8988T (cell line): ENCODE data around the gene KLHL11.
"Not testable (repeated sequence)": the region's sequence is repeated elsewhere in the genome, so short reads cannot be mapped to it uniquely, and the experiment has no call there.

Experiments used
- DNase-seq: peaks from one replicate; pipeline ENCODE4 v3.0.0; 2011

The KLHL11 gene

GRCh38 chr17:41882756-41883155 is 17.5 kb upstream of the KLHL11 start:
- no peak for DNase-seq

GRCh38 chr17:41880130-41880529 is 14.9 kb upstream of the KLHL11 start:
- no peak for DNase-seq

DNA sequence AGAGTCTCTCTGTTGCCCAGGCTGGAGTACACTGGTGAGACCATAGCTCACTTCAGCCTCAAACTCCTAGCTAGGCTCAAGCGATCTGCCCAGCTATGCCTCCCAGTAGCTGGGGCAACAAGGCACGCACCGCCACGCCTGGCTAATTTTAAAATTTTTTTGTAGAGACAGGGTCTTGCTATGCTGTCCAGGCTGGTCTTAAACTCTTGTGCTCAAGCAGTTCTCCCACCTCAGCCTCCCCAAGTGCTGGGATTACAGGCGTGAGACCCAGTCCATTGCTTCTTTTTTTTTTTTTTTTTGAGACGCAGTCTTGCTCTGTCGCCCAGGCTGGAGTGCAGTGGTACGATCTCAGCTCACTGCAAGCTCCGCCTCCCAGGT is 9.1 kb upstream of the KLHL11 start:
- DNase-seq, result not testable (repeated sequence)

GRCh38 chr17:41873559-41874292 is 8.5 kb upstream of the KLHL11 start:
- DNase-seq, result no peak

DNA sequence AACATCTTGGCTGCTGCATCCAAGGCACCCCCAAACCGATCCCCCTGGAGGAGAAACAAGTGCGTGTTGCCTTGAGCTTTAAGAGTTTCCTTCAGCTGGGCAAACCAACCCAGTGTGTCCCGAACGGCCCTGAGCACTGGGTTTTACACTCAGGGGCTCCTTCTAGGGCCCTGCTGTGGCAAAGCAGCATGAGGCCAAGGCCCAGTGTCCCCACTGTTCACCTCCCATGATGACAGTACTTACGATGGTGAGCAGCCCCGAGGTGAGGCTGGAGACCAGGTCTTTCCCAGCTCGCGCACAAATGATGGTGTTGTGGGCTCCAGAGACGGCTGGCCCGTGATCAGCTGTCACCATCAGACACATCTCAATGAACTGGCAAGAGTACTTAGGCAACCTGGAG is 6.6 kb upstream of the KLHL11 start:
- DNase-seq, result no peak

DNA sequence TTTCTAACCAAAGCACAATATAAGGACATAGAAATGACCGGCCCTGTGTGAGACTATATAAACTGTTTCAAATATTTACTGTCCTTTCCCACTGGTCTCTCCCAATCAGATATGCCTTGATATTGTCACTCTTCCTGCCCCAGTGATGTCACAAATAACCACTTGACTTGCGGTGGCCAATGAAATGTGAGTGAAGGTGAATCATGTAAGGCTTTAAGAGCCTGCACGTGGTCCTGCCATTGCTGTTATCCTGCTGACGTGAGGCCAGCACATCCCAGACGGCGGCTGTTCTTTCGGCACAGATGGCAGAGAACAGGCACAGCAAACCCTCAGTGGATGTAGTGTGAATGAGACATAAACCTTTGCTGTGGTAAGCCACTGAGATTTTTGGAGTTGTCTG is 5.4 kb upstream of the KLHL11 start:
- DNase-seq, result no peak

GRCh38 chr17:41870097-41870496 is 4.9 kb upstream of the KLHL11 start:
- DNase-seq, result no peak

GRCh38 chr17:41869426-41869825 is 4.2 kb upstream of the KLHL11 start:
- no peak for DNase-seq

DNA sequence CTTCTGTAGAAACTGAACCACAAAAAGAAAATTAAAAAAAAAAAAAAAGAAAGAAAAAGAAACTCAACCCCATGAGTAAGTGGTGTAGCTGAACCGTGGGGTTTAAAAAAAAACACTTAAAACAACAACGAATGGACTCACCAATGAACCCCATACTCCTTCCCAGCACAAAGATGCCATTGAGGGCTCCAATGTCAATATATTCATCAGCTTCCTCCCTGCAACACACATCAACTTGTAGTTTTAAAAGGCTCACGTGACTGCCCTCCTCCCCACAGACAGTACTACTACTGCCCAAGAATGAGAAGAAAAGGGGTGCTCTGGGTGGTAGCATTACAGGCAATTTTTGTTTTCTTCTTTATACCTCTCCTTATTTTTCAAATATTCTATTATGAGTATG is 3.3 kb upstream of the KLHL11 start:
- no peak for DNase-seq

GRCh38 chr17:41865596-41865893 is 322 bp upstream of the KLHL11 start:
- no peak for DNase-seq

GRCh38 chr17:41864498-41864835 is 756 bp downstream of the KLHL11 start:
- DNase-seq, result no peak

DNA sequence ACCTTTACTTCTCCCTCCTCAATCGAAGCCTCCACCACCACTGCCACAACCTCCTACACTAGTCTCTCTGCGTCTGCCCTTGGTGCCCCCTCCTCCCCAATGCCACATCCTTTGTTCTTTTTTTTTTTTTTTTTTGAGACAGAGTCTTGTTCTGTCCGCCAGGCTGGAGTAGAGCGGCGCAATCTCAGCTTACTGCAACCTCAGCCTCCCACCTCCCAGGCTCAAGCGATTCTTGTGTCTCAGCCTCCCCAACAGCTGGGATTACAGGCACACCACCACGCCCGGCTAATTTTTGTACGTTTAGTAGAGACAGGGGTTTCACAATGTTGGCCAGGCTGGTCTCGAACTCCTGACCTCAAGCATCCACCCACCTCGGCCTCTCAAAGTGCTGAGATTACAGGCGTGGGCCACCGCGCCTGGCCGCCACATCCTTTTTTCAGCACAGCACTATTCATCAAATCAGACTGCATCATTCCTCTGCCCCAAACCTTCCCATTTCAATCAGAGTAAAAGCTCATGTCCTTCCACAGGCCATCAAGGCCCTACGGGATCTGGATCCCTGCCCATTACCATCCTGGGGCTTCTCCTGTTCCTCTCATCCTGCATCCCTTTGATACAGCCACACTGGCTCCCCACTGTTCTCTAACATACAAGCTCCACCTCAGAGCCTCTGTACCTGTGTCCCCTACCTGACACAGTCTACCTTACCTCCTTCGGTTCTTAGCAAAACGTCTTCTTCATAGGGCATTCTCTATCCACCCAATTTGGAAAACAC is 2.0 kb downstream of the KLHL11 start:
- DNase-seq, result no peak

DNA sequence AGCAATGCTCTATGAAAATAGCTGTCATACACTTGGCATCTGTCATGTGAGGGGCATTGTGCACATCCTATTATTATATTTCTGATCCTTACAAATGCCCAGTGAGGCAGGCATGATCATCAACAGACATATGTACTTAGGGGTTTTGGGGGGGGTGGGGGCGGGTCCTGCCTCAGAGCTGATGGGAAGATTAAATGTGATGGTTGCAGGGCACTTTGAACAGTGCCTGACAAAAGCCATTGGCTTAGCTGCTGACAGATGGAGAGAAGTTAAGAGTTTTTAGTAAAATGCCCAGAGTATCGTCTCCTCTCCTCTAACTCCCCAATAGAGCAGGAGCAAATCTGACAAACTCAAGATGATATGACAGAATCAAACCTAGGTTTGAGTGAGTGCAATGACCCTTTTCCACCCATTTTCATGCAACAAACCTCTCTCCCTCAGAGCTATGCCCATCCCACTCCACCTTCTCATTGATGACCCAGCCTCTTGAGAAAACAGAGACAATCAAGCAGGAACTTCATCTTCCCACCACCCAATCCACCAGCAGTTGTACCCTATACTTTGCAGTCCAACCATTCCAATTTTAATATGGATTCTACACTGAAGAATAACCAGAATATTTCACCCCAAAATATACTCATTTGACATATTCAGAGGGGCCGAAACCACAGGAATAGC is 4.8 kb downstream of the KLHL11 start:
- DNase-seq, result no peak

GRCh38 chr17:41851382-41851781 is 13.8 kb downstream of the KLHL11 start:
- not testable (repeated sequence) for DNase-seq

- no peak for DNase-seq
These were observed 15.8 kb downstream of the KLHL11 start for GRCh38 chr17:41849251-41849990.

- no peak for DNase-seq
These were observed 16.4 kb downstream of the KLHL11 start for GRCh38 chr17:41848788-41849187.

GRCh38 chr17:41844971-41845370 is 20.3 kb downstream of the KLHL11 start:
- DNase-seq, result no peak

DNA sequence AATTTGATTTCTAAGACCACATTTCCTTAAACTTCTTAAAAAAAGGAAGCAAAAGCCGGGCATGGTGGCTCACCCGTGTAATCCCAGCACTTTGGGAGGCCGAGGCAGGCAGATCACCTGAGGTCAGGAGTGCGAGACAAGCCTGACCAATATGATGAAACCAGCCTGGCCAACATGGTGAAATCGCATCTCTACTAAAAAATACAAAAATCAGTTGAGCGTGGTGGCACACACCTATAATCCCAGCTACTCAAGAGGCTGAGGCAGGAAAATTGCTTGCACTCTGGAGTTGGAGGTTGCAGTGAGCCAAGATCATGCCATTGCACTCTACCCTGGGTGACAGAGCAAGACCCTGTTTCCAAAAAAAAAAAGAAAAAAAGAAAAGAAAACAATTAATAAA is 24.4 kb downstream of the KLHL11 start:
- DNase-seq, result not testable (repeated sequence)

DNA sequence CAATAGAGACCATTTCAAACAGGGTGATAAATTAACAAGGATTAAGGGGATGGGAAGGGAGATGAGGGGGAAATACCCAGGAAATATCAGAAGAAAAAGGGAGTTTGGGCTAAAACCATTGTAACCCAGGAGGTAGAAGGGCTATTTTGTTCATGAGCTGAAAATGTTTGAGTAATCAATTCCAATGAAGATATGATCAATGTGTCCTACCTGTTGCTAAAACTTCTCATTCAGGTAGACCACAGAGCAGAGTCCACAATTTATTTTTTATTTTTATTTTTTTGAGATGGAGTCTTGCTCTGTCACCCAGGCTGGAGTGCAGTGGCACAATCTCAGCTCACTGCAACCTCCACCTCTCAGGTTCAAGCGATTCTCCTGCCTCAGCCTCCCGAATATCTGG is 25.8 kb downstream of the KLHL11 start:
- not testable (repeated sequence) for DNase-seq

DNA sequence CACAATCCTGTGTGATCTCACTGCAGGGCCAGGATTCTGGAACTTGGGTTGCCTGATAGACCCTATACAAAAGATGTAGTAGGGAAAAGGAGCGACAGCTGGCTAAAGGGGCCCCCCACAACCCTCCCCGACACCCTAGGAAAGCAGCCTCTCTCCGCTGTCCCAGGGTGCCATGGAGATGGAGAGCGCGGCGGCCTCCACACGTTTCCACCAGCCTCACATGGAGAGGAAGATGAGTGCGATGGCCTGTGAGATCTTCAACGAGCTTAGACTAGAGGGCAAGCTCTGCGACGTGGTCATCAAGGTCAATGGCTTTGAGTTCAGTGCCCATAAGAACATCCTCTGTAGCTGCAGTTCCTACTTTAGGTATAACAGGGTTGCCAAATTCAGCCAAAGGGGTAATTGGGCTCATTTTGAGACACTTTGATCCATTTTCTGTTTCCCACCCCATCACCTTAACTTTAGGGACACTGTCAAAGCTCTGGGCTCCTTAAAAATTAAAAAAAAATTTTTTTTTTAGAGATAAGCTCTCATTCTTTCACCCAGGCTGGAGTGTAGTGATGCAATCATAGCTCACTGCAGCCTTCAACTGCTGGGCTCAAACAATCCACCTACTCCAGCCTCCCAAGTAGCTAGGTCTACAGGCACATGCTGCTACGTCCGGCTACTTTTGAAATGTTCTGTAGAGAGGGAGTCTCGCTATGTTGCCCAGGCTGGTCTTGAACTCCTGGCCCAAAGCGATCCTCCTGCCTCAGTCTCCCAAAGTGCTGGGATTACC is 27.3 kb downstream of the KLHL11 start, which contains the start of gene KLHL10:
Gene KLHL10, plus strand, starts transcription at position 65 of the 778 bp plus-strand sequence. Its CDS starts 108 bp downstream, at position 173.
- no peak for DNase-seq

DNA sequence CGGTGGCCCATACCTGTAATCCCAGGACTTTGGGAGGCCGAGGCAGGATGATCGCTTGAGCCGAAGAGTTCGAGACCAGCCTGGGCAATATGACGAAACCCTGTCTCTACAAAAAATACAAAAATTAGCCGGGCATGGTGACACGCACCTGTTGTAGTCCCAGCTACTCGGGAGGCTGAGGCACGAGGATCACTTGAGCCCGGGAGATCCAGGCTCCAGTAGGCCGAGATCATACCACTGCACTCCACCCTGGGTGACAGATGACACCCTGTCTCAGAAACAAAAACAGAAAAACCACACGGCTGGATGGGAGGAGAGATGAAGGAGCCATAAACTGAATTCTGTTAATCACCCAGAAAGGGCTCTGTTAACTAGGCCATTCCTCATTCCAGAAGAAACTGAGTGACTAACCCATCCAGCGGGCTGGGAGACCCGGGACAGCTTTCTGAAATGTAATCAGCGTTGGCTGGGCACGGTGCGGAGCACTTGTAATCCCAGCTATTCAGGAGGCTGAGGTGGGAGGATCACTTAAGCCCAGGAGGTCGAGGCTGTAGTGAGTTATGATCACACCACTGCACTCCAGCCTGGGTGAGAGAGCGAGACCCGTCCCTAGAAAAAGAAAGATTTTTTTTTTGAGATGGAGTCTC is 28.6 kb downstream of the KLHL11 start:
- no peak for DNase-seq
